Spleen (tissue), 7 donors: ENCODE data around the gene NTSR2.

Source experiments
- CTCF ChIP-seq, 11 experiments: fragments of 200-600 bp in 7 of 11; fragments of 450-650 bp in 4 of 11; sonication (generic) in 4 of 11; IDR thresholded peaks in 8 of 11; conservative IDR thresholded peaks in 3 of 11; 1 replicate in 7 of 11; 2 replicates in 4 of 11; pipeline versions ENCODE4 v1.4.0 to v1.8.0; 2016 to 2021; ENCODE audit warnings: antibody characterized with exemption in 11 of 11, inconsistent platforms in 4 of 11, mild to moderate bottlenecking in 1 of 11
- POLR2A ChIP-seq, 3 donors: fragments of 450-650 bp; IDR thresholded peaks; one replicate each; pipeline ENCODE4 v1.5.1; 2017; ENCODE audit warnings: antibody characterized with exemption in 3 of 3, mild to moderate bottlenecking in 1 of 3
- POLR2AphosphoS5 ChIP-seq, 3 donors: sonication (generic); formaldehyde crosslinking; IDR thresholded peaks; one replicate each; pipeline ENCODE4 v1.5.1; 2017; ENCODE audit warnings: antibody characterized with exemption in 3 of 3
- donor health status: DM: no; HTN: no; CAD: no; lungs with moderate emphysema.
- donor health status: DM: no; HTN: no; CAD: no.
- donor health status: DM: no; HTN: no; CAD: no.

GRCh38 chr2:11715987-11716652, 46.1 kb upstream of the NTSR2 start:
- TF ChIP-seq CTCF (IDR thresholded peaks at IDR 0.05 in 8 of 11, conservative IDR thresholded peaks at IDR 0.05 in 3 of 11) (no peak), POLR2A (IDR thresholded peaks at IDR 0.05) (no peak), POLR2AphosphoS5 (IDR thresholded peaks at IDR 0.05) (no peak)
